Measurements from ENCODE around the gene CRYBG2.

DNA sequence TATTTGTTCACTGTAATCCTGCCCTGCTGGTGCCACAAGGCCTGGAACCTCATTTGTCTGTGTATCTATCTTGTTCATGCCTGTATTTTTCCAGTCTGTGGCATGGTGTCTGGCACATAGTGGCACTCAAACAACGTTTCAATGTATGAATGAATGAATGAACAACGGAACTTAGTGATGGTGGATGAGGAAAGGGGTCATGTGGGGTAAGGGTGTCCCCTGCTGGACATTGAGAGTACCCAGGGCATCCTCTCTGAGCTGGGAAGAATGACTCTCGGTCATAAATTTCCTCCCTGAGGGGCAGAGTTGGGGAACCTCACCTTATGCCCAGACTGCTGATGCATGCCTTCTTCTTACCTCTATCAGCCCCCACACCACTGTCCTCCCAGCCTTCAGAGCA lies 37.5 kb upstream of the CRYBG2 start:
- TF ChIP-seq, protein P1, sequence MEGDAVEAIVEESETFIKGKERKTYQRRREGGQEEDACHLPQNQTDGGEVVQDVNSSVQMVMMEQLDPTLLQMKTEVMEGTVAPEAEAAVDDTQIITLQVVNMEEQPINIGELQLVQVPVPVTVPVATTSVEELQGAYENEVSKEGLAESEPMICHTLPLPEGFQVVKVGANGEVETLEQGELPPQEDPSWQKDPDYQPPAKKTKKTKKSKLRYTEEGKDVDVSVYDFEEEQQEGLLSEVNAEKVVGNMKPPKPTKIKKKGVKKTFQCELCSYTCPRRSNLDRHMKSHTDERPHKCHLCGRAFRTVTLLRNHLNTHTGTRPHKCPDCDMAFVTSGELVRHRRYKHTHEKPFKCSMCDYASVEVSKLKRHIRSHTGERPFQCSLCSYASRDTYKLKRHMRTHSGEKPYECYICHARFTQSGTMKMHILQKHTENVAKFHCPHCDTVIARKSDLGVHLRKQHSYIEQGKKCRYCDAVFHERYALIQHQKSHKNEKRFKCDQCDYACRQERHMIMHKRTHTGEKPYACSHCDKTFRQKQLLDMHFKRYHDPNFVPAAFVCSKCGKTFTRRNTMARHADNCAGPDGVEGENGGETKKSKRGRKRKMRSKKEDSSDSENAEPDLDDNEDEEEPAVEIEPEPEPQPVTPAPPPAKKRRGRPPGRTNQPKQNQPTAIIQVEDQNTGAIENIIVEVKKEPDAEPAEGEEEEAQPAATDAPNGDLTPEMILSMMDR (IDR thresholded peaks at IDR 0.05; ENCODE audit: low read depth, low read length): 0 out of 2 replicates have a peak, but pooled peaks have one; percentile 12
- TF ChIP-seq EZH2phosphoT487 (IDR thresholded peaks at IDR 0.05; ENCODE audit: low read depth): no peak

Data from OCI-LY3 (cell line).